ENCODE measurements around the gene GLTPD2. TPM values are rescaled to one million over a fixed set of nuclear protein-coding genes. Genes with fewer than 3 reads are reported as not detected.
"Not testable (repeated sequence)": the region's sequence is repeated elsewhere in the genome, so short reads cannot be mapped to it uniquely, and the experiment has no call there.

GLTPD2 gene
- total RNA-seq, 1 donor from 2014 or later: not detected

- peak; percentile 71 for DNase-seq
Observed at GRCh38 chr17:4808378-4808767, 19.6 kb downstream of the GLTPD2 start.

GRCh38 chr17:4810696-4811290 is 22.0 kb downstream of the GLTPD2 start:
- DNase-seq: no peak

- no peak for DNase-seq
Observed at GRCh38 chr17:4811471-4811870, 22.7 kb downstream of the GLTPD2 start.

GRCh38 chr17:4812690-4813089 is 23.9 kb downstream of the GLTPD2 start:
- DNase-seq: no peak

- DNase-seq: no peak
Observed at GRCh38 chr17:4815043-4815675, 26.4 kb downstream of the GLTPD2 start.

- DNase-seq: no peak
Observed at GRCh38 chr17:4816826-4817225, 28.1 kb downstream of the GLTPD2 start.

GRCh38 chr17:4818276-4818675 is 29.5 kb downstream of the GLTPD2 start:
- DNase-seq: no peak

GRCh38 chr17:4822835-4823234 is 34.1 kb downstream of the GLTPD2 start:
- DNase-seq: no peak

- no peak for DNase-seq
Observed at GRCh38 chr17:4823373-4824089, 34.8 kb downstream of the GLTPD2 start.

- no peak for DNase-seq
Observed at GRCh38 chr17:4827399-4827798, 38.6 kb downstream of the GLTPD2 start.

- DNase-seq: not testable (repeated sequence)
Observed at GRCh38 chr17:4832829-4833177, 44.0 kb downstream of the GLTPD2 start.

- DNase-seq: peak; percentile 98
Observed at GRCh38 chr17:4833178-4833940, 44.6 kb downstream of the GLTPD2 start, which contains the start of gene MINK1. Gene MINK1, plus strand, starts transcription at chr17:4833340. Its CDS starts 244 bp downstream, at chr17:4833584.

GRCh38 chr17:4833941-4834680 is 45.3 kb downstream of the GLTPD2 start:
- peak; percentile 61 for DNase-seq

GRCh38 chr17:4834681-4835020 is 45.9 kb downstream of the GLTPD2 start:
- no peak for DNase-seq

- DNase-seq: no peak
Observed at GRCh38 chr17:4836221-4836620, 47.5 kb downstream of the GLTPD2 start.

- no peak for DNase-seq
Observed at GRCh38 chr17:4837471-4838308, 48.9 kb downstream of the GLTPD2 start.

- no peak for DNase-seq
Observed at GRCh38 chr17:4838309-4838785, 49.6 kb downstream of the GLTPD2 start.

- DNase-seq: no peak
Observed at GRCh38 chr17:4839221-4839620, 50.5 kb downstream of the GLTPD2 start.
